Measurements from ENCODE around the gene FUT6.

GRCh38 chr19:5864013-5864720, 24.7 kb upstream of the FUT6 start:
- TF ChIP-seq CTCF (IDR thresholded peaks at IDR 0.05) (no peak), POLR2A (IDR thresholded peaks at IDR 0.05) (no peak), POLR2AphosphoS5 (IDR thresholded peaks at IDR 0.05) (no peak)
